ENCODE results near the gene GMEB1.

DNA sequence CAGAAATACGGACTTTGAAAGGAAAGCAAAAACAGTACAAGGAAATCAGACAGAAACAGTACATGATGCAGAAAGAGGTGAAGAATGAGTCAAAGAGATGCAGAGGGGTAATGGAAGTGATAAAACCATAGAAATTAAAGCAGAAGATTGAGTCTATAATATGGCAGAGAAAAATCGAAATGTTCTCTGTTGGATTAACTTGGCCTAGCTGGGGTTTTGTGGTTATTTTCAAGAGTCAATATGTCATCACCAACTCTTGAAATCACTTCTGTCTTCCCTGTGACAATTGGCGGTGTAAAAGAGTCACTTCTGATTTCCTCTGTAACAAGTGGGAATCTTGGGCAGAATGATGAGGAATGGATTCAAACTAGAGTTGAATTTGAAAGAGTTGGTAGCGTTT is 75.6 kb downstream of the GMEB1 start:
- no peak for TF ChIP-seq TCF3 (IDR thresholded peaks at IDR 0.05; ENCODE audit: borderline replicate concordance, insufficient read depth, low read depth, low read length)
- TF ChIP-seq, protein P1, sequence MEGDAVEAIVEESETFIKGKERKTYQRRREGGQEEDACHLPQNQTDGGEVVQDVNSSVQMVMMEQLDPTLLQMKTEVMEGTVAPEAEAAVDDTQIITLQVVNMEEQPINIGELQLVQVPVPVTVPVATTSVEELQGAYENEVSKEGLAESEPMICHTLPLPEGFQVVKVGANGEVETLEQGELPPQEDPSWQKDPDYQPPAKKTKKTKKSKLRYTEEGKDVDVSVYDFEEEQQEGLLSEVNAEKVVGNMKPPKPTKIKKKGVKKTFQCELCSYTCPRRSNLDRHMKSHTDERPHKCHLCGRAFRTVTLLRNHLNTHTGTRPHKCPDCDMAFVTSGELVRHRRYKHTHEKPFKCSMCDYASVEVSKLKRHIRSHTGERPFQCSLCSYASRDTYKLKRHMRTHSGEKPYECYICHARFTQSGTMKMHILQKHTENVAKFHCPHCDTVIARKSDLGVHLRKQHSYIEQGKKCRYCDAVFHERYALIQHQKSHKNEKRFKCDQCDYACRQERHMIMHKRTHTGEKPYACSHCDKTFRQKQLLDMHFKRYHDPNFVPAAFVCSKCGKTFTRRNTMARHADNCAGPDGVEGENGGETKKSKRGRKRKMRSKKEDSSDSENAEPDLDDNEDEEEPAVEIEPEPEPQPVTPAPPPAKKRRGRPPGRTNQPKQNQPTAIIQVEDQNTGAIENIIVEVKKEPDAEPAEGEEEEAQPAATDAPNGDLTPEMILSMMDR (IDR thresholded peaks at IDR 0.05 in 2 of 3, conservative IDR thresholded peaks at IDR 0.05 in 1 of 3; ENCODE audit: control insufficient read depth in 2 of 3, extremely low read depth in 1 of 3, insufficient read depth in 1 of 3, low read depth in 3 of 3, low read length in 3 of 3), result no peak
- TF ChIP-seq EP300 (IDR thresholded peaks at IDR 0.05; ENCODE audit: borderline replicate concordance in 1 of 2, control insufficient read depth in 1 of 2, low read depth in 2 of 2, low read length in 2 of 2), result no peak
- no peak for TF ChIP-seq YY1 (IDR thresholded peaks at IDR 0.05; ENCODE audit: low read depth, low read length)
- TF ChIP-seq, protein P2, sequence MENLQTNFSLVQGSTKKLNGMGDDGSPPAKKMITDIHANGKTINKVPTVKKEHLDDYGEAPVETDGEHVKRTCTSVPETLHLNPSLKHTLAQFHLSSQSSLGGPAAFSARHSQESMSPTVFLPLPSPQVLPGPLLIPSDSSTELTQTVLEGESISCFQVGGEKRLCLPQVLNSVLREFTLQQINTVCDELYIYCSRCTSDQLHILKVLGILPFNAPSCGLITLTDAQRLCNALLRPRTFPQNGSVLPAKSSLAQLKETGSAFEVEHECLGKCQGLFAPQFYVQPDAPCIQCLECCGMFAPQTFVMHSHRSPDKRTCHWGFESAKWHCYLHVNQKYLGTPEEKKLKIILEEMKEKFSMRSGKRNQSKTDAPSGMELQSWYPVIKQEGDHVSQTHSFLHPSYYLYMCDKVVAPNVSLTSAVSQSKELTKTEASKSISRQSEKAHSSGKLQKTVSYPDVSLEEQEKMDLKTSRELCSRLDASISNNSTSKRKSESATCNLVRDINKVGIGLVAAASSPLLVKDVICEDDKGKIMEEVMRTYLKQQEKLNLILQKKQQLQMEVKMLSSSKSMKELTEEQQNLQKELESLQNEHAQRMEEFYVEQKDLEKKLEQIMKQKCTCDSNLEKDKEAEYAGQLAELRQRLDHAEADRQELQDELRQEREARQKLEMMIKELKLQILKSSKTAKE (IDR thresholded peaks at IDR 0.05; ENCODE audit: low read depth, poor library complexity, severe bottlenecking), result no peak
- TF ChIP-seq PAX8 (IDR thresholded peaks at IDR 0.05), result no peak
- no peak for TF ChIP-seq POLR2A (IDR thresholded peaks at IDR 0.05; ENCODE audit: low read depth, low read length)
- no peak for TF ChIP-seq HCFC1 (IDR thresholded peaks at IDR 0.05; ENCODE audit: low read length)
- no peak for TF ChIP-seq FOS (IDR thresholded peaks at IDR 0.05; ENCODE audit: borderline replicate concordance, extremely low read depth, insufficient read length)
- no peak for TF ChIP-seq SIN3A (IDR thresholded peaks at IDR 0.05; ENCODE audit: low read depth, low read length)
- peak; percentile 52; the same call in 1 of the 2 replicates for TF ChIP-seq CREB1 (IDR thresholded peaks at IDR 0.05; ENCODE audit: low read depth)
- TF ChIP-seq, protein P3, sequence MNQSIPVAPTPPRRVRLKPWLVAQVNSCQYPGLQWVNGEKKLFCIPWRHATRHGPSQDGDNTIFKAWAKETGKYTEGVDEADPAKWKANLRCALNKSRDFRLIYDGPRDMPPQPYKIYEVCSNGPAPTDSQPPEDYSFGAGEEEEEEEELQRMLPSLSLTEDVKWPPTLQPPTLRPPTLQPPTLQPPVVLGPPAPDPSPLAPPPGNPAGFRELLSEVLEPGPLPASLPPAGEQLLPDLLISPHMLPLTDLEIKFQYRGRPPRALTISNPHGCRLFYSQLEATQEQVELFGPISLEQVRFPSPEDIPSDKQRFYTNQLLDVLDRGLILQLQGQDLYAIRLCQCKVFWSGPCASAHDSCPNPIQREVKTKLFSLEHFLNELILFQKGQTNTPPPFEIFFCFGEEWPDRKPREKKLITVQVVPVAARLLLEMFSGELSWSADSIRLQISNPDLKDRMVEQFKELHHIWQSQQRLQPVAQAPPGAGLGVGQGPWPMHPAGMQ (IDR thresholded peaks at IDR 0.05; ENCODE audit: borderline replicate concordance), result no peak
- 0 out of 2 replicates have a peak, but pooled peaks have one; percentile 35 for TF ChIP-seq IRF4 (IDR thresholded peaks at IDR 0.05; ENCODE audit: low read depth, low read length)
- TF ChIP-seq NFYA (IDR thresholded peaks at IDR 0.05; ENCODE audit: borderline replicate concordance, low read depth, low read length), result no peak

Data from GM12878 (cell line).